Activated naive CD8-positive, alpha-beta T cell treated with anti-CD3 and anti-CD28 coated beads, Interleukin-2, amount 50 U/mL, for 24 hours (primary cell): ENCODE results near the gene ENPP7.

Experiments used
- ATAC-seq: fragments of 150-1000 bp; cut with Tn5 transposase; one replicate; pipeline ENCODE4 v1.10.0; 2021
- DNase-seq: peaks from one replicate; pipeline ENCODE4 v3.0.0; 2021
- H3K27ac Mint-ChIP-seq: one replicate; pipeline ENCODE4 v1.8.0; 2021; ENCODE audit warnings: mild to moderate bottlenecking, mixed read lengths
- H3K27me3 Mint-ChIP-seq: one replicate; pipeline ENCODE4 v1.8.0; 2021; ENCODE audit warnings: mixed read lengths
- H3K36me3 Mint-ChIP-seq: one replicate; pipeline ENCODE4 v1.8.0; 2021; ENCODE audit warnings: low read depth, mixed read lengths
- H3K4me1 Mint-ChIP-seq: one replicate; pipeline ENCODE4 v1.8.0; 2021; ENCODE audit warnings: mixed read lengths
- H3K4me3 Mint-ChIP-seq: one replicate; pipeline ENCODE4 v1.8.0; 2021; ENCODE audit warnings: mild to moderate bottlenecking, moderate library complexity, mixed read lengths
- H3K9me3 Mint-ChIP-seq: one replicate; pipeline ENCODE4 v1.8.0; 2021; ENCODE audit warnings: mixed read lengths

ENPP7 gene

DNA sequence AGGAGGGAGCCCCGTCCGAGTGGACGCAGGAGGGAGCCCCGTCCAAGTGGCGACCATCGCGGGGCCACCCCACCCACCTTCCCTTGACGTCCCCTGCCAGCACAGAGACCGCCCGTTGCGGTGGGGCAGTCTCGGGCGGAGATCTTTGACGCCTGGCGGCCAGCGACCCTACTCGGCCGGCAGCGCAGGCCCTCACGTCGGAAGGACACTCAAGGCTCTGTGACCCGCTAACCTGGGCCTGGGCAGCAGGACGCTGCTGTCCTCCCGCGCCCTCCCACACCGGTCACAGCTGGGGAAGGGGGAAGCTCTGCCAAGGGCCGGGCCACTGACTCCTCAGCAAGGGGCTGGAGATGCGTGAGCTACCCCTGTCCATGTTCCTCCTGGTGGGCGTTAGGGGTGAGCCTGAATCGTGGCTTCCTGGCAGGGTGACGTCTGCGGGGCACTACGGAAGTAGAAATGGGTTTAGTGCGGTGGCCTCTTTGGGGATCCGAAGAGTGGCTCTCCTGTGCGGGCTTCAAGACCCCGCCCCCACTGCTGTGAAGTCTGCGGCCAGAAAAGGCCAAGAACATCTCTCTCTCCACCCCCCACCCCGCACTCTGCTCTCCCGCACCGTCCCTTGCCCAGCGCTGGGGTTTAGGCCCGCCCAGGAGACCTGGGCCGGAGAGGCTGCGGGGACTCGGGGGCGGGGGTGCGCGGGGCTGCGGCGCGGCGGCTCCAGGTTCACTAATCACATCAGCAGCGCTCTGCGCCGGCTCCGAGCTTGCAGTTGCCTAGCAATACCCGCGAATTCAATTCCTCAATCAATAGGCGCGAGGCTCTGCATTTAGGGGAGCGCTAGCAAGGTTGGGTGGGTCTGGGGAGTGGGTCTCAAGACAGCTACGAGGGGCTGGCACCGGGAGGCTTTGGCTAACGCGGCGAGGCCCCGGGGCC, 60.3 kb downstream of the ENPP7 start:
- Mint-ChIP-seq H3K36me3 (no peaks in the 10 kb centered on the region), H3K9me3 (no peaks in the 10 kb centered on the region), H3K27me3 (peaks cover 51% of the 10 kb centered on the region), H3K27ac (no peak overlapping the region), H3K4me1 (peaks cover 13% of the 10 kb centered on the region), H3K4me3 (no peak overlapping the region)
- DNase-seq (no peak), ATAC-seq (no peak)

DNA sequence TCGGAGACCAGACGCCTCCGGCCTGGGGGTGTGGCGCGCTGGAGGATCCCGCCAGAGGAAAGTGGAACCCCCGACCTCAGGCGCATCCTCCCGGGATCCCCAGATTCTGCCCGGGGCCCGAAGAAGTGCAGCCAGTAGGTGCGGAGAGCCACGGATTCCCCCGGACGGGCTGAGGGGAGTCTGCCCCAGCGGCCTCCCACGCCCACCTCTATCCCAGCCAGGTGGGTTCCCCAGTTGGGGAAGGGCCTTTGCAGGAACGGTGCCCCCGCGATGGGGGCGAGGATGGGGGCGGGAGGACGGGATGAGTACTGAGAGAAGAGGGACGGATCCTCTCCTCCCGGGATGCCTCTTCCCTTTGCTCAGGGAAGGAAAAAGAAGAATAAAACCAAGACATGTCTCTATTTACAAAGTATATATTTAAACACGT, 61.0 kb downstream of the ENPP7 start:
- Mint-ChIP-seq H3K27me3 (peaks cover 49% of the 10 kb centered on the region), H3K27ac (no peak overlapping the region), H3K4me3 (no peak overlapping the region), H3K9me3 (no peaks in the 10 kb centered on the region), H3K36me3 (no peaks in the 10 kb centered on the region), H3K4me1 (peaks cover 17% of the 10 kb centered on the region)
- ATAC-seq (no peak), DNase-seq (no peak)
